IMR-90 (cell line): ENCODE results near the gene KRT38. TPM values are rescaled to one million over a fixed set of nuclear protein-coding genes. Genes with fewer than 3 reads are reported as not detected.

Experiments used
- ATAC-seq: fragments of 200-7000 bp; cut with Tn5 transposase; 2 replicates; pipeline ENCODE4 v1.9.1; 2020; ENCODE audit warnings: low read depth, mild to moderate bottlenecking, moderate library complexity
- BruUV-seq: library from RNA; stranded (reverse); fragments of 400-500 nt; replicated peaks from 2 replicates; lab custom pipeline; 2021; lab: Mats Ljungman, UMichigan
- CTCF ChIA-PET: fragments of 300-600 bp; formaldehyde crosslinking; extraction: SDS; loops from one replicate; lab custom pipeline; 2021; ENCODE audit warnings: antibody characterized with exemption; lab: Yijun Ruan, JAX
- POLR2A ChIA-PET: fragments of 300-600 bp; sonication (Branson Sonifier 250); formaldehyde crosslinking; loops from one replicate; lab custom pipeline; 2022; ENCODE audit warnings: antibody characterized with exemption; ENCODE audit not compliant: unreplicated experiment; lab: Charles Lee
- DNase-seq: peaks from one replicate; pipeline ENCODE4 v3.0.0; 2013
- H2AFZ ChIP-seq: replicated peaks from 2 replicates; pipeline ENCODE3; 2013; ENCODE audit warnings: low read length, mild to moderate bottlenecking; ENCODE audit not compliant: poor library complexity
- H2AK5ac ChIP-seq: 2 replicates; pipeline ENCODE4 v1.6.1; 2013; ENCODE audit warnings: low read depth, low read length, inconsistent platforms
- H2AK9ac ChIP-seq: replicated peaks from 2 replicates; pipeline ENCODE3; 2013; ENCODE audit warnings: mild to moderate bottlenecking, low read depth, low read length, moderate library complexity; ENCODE audit not compliant: poor library complexity
- H2BK120ac ChIP-seq: 2 replicates; pipeline ENCODE4 v1.6.1; 2013; ENCODE audit warnings: low read depth, low read length, inconsistent platforms
- H2BK15ac ChIP-seq: 3 replicates; pipeline ENCODE4 v1.6.1; 2013; ENCODE audit warnings: low read depth, low read length, inconsistent platforms
- H2BK20ac ChIP-seq: 2 replicates; pipeline ENCODE4 v1.6.1; 2013; ENCODE audit warnings: low read depth, mild to moderate bottlenecking, inconsistent platforms, low read length, moderate library complexity
- H2BK5ac ChIP-seq: 2 replicates; pipeline ENCODE4 v1.6.1; 2013; ENCODE audit warnings: mild to moderate bottlenecking, low read depth, low read length, inconsistent platforms; ENCODE audit not compliant: poor library complexity, severe bottlenecking
- H3K14ac ChIP-seq: replicated peaks from 2 replicates; pipeline ENCODE4 v1.6.1; 2013; ENCODE audit warnings: low read depth, low read length, inconsistent platforms
- H3K18ac ChIP-seq: 2 replicates; pipeline ENCODE4 v1.6.1; 2013; ENCODE audit warnings: low read depth, low read length, control low read depth
- H3K23ac ChIP-seq: 2 replicates; pipeline ENCODE4 v1.6.1; 2013; ENCODE audit warnings: low read depth, low read length, inconsistent platforms
- H3K27ac ChIP-seq: 2 replicates; pipeline ENCODE4 v1.5.1; 2013; ENCODE audit warnings: mild to moderate bottlenecking, control low read depth, low read length; ENCODE audit not compliant: insufficient read depth
- H3K27me3 ChIP-seq: 2 replicates; pipeline ENCODE4 v1.6.1; 2013; ENCODE audit warnings: low read length; ENCODE audit not compliant: control insufficient read depth, insufficient read depth
- H3K36me3 ChIP-seq: 2 replicates; pipeline ENCODE4 v1.6.1; 2013; ENCODE audit warnings: low read length, mixed read lengths; ENCODE audit not compliant: control insufficient read depth, insufficient read depth
- H3K4ac ChIP-seq: 2 replicates; pipeline ENCODE4 v1.6.1; 2013; ENCODE audit warnings: low read depth, low read length, inconsistent platforms
- H3K4me1 ChIP-seq: 2 replicates; pipeline ENCODE4 v1.6.1; 2013; ENCODE audit warnings: low read length, mixed read lengths; ENCODE audit not compliant: control insufficient read depth, insufficient read depth
- H3K4me2 ChIP-seq: 2 replicates; pipeline ENCODE4 v1.6.1; 2013; ENCODE audit warnings: low read depth, mild to moderate bottlenecking, control low read depth, low read length, moderate library complexity
- H3K4me3 ChIP-seq: 2 replicates; pipeline ENCODE4 v1.5.1; 2013; ENCODE audit warnings: low read depth, mild to moderate bottlenecking, control low read depth, low read length, moderate library complexity; ENCODE audit not compliant: insufficient read depth
- H3K56ac ChIP-seq: 2 replicates; pipeline ENCODE4 v1.6.1; 2013; ENCODE audit warnings: low read length, inconsistent platforms; ENCODE audit not compliant: insufficient read depth; ENCODE audit errors: extremely low read depth
- H3K79me1 ChIP-seq, 2 experiments: 2 replicates each; pipeline ENCODE4 v1.6.1; 2013; ENCODE audit warnings: low read length in 2 of 2, inconsistent platforms in 1 of 2, low read depth in 1 of 2
- H3K9ac ChIP-seq: 2 replicates; pipeline ENCODE4 v1.6.1; 2013; ENCODE audit warnings: low read depth, low read length, control low read depth
- H3K9me1 ChIP-seq: 2 replicates; pipeline ENCODE4 v1.6.1; 2013; ENCODE audit warnings: low read length, inconsistent platforms; ENCODE audit not compliant: insufficient read depth
- H3K9me3 ChIP-seq: 2 replicates; pipeline ENCODE4 v1.6.1; 2013; ENCODE audit warnings: low read length; ENCODE audit not compliant: control insufficient read depth, insufficient read depth
- H4K20me1 ChIP-seq: 2 replicates; pipeline ENCODE4 v1.6.1; 2013; ENCODE audit warnings: low read length, inconsistent platforms; ENCODE audit not compliant: insufficient read depth
- H4K5ac ChIP-seq: 2 replicates; pipeline ENCODE4 v1.6.1; 2013; ENCODE audit warnings: mild to moderate bottlenecking, low read depth, low read length, control low read depth
- H4K8ac ChIP-seq, 2 experiments: 2 replicates each; pipeline ENCODE4 v1.6.1; 2013; ENCODE audit warnings: low read depth in 2 of 2, low read length in 2 of 2, control low read depth in 1 of 2, inconsistent platforms in 1 of 2
- H4K91ac ChIP-seq: 2 replicates; pipeline ENCODE4 v1.6.1; 2013; ENCODE audit warnings: low read depth, low read length, inconsistent platforms; ENCODE audit not compliant: insufficient read depth
- CEBPB ChIP-seq: IDR thresholded peaks from 2 replicates; pipeline ENCODE4 v1.6.1; 2012; ENCODE audit warnings: low read depth, low read length, improper control_type of control experiment
- CHD1 ChIP-seq: IDR thresholded peaks from 2 replicates; pipeline ENCODE4 v1.6.1; 2012; ENCODE audit warnings: low read depth, low read length, improper control_type of control experiment
- ELK1 ChIP-seq: fragments of 150-350 bp; IDR thresholded peaks from 2 replicates; pipeline ENCODE4 v1.6.1; 2016; ENCODE audit warnings: low read depth, mild to moderate bottlenecking, low read length, moderate library complexity, borderline replicate concordance
- FOS ChIP-seq: fragments of 150-350 bp; IDR thresholded peaks from 2 replicates; pipeline ENCODE4 v1.6.1; 2016; ENCODE audit warnings: low read depth, low read length
- MAFK ChIP-seq: IDR thresholded peaks from 2 replicates; pipeline ENCODE4 v1.6.1; 2012; ENCODE audit warnings: low read depth, low read length, improper control_type of control experiment
- MAZ ChIP-seq: IDR thresholded peaks from 2 replicates; pipeline ENCODE4 v1.6.1; 2012; ENCODE audit warnings: low read depth, mild to moderate bottlenecking, low read length, improper control_type of control experiment, moderate library complexity, borderline replicate concordance
- MXI1 ChIP-seq: IDR thresholded peaks from 2 replicates; pipeline ENCODE4 v1.6.1; 2012; ENCODE audit warnings: low read depth, mild to moderate bottlenecking, low read length, moderate library complexity, borderline replicate concordance
- NFE2L2 ChIP-seq: fragments of 150-350 bp; IDR thresholded peaks from 2 replicates; pipeline ENCODE4 v1.6.1; 2016; ENCODE audit warnings: low read depth, mild to moderate bottlenecking, low read length
- POLR2A ChIP-seq: IDR thresholded peaks from 2 replicates; pipeline ENCODE4 v1.6.1; 2012; ENCODE audit warnings: mild to moderate bottlenecking, low read depth, low read length
- RAD21 ChIP-seq: IDR thresholded peaks from 2 replicates; pipeline ENCODE4 v1.6.1; 2012; ENCODE audit warnings: low read length, improper control_type of control experiment
- RCOR1 ChIP-seq: IDR thresholded peaks from 2 replicates; pipeline ENCODE4 v1.6.1; 2012; ENCODE audit warnings: mild to moderate bottlenecking, low read length, improper control_type of control experiment; ENCODE audit not compliant: insufficient replicate concordance
- RFX5 ChIP-seq: IDR thresholded peaks from 2 replicates; pipeline ENCODE4 v1.8.0; 2012; ENCODE audit warnings: low read depth, mild to moderate bottlenecking, low read length, moderate library complexity
- SMC3 ChIP-seq: fragments of 150-350 bp; IDR thresholded peaks from 2 replicates; pipeline ENCODE4 v1.6.1; 2016; ENCODE audit warnings: low read depth, mild to moderate bottlenecking, antibody characterized with exemption, low read length, moderate library complexity
- WGBS, 2 experiments: methylation state at CpG; one replicate each; pipeline versions ENCODE4 v1.1.5 to v1.1.7; 2013; ENCODE audit warnings: missing lambda C conversion rate in 2 of 2; ENCODE audit not compliant: insufficient read length in 1 of 2; ENCODE audit errors: extremely low coverage in 2 of 2; 5-methylcytosine and 5-hydroxymethylcytosine counted together
- dilution Hi-C: fragments of 300-500 bp; cut with HindIII; formaldehyde crosslinking; loops from one replicate; pipeline ENCODE4 v1.14.3; 2018; ENCODE audit warnings: low sequenced_read_pairs; ENCODE audit not compliant: unreplicated experiment
- in situ Hi-C: fragments of 300-500 bp; cut with MboI; formaldehyde crosslinking; loops from 3 replicates; pipeline ENCODE4 v1.14.3; 2019; ENCODE audit warnings: low sequenced_read_pairs, inconsistent platforms, mixed read lengths
- intact Hi-C: fragments of 100-400 bp; cut with micrococcal nuclease; formaldehyde crosslinking; loops from 2 replicates; pipeline ENCODE4 v1.10.0; 2022
- polyA plus RNA-seq, 3 experiments: library from polyadenylated mRNA; depleted of rRNA; stranded (reverse); fragments of >200 nt; gene quantifications; 2 replicates each; pipeline ENCODE4 v1.2.3, GENCODE V29; 2012; ENCODE audit warnings: low replicate concordance in 1 of 3
- total RNA-seq: library from RNA; depleted of rRNA; stranded (reverse); fragments of >200 nt; gene quantifications from 2 replicates; pipeline ENCODE4 v1.2.3, GENCODE V29; 2012
- TF ChIP-seq, protein P1 (sequence below): fragments of 150-350 bp; IDR thresholded peaks from 2 replicates; pipeline ENCODE4 v1.6.1; 2017; ENCODE audit warnings: mild to moderate bottlenecking, antibody characterized with exemption, low read length, low read depth
- TF ChIP-seq, protein P2 (sequence below): conservative IDR thresholded peaks from 2 replicates; pipeline ENCODE4 v1.5.1; 2012; ENCODE audit warnings: mild to moderate bottlenecking, low read depth, low read length, improper control_type of control experiment

The KRT38 gene
- total and polyA plus RNA-seq, 2 of the 4 experiments (the other 2 are of a cell fraction): 0.09 TPM; not detected in 1

DNA sequence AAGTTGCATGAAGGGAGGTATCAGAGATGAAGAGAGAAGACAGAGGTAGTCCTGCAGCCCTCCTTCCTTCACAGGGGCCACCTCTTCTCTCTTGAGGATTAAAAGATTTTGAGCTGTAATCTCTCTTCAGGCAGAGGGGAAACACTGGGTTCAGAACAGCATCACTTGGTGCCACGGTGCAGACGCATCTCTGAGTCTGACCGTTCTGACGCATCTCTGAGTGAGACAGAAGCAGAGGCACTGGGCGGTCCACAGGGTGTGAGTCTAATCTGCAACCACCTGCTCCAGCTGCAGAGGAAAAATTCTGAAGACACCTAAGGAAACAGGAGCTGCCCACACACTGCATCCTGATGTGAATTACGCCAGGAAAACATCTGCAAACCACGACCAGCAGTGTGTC is 11.1 kb downstream of the KRT38 start:
- H4K91ac ChIP-seq: no peak overlapping the region
- 85% methylated on average over 2 of the region's 7 CpGs; no CpG with 5 or more reads in 1 of the 2 experiments for WGBS, 2 experiments
- H3K14ac ChIP-seq: no peak overlapping the region
- H2BK5ac ChIP-seq: no peak overlapping the region
- H3K4me3 ChIP-seq: no peak overlapping the region
- no peaks in the 10 kb centered on the region for H3K9me1 ChIP-seq
- no peak overlapping the region for H3K4me2 ChIP-seq
- no peak overlapping the region for H3K18ac ChIP-seq
- ATAC-seq: no peak
- H2AK5ac ChIP-seq: no peak overlapping the region
- no peaks in the 10 kb centered on the region for H4K20me1 ChIP-seq
- H3K36me3 ChIP-seq: no peaks in the 10 kb centered on the region
- H2BK15ac ChIP-seq: no peak overlapping the region
- no peaks in the 10 kb centered on the region for H3K9me3 ChIP-seq
- intact Hi-C loops: no loop called here
- TF ChIP-seq RFX5 (no peak), RAD21 (no peak), MXI1 (no peak), POLR2A (no peak), NFE2L2 (no peak), RCOR1 (no peak), CHD1 (no peak), CEBPB (no peak), MAFK (no peak), MAZ (no peak), ELK1 (no peak), SMC3 (no peak), FOS (no peak)
- TF ChIP-seq, protein P1, sequence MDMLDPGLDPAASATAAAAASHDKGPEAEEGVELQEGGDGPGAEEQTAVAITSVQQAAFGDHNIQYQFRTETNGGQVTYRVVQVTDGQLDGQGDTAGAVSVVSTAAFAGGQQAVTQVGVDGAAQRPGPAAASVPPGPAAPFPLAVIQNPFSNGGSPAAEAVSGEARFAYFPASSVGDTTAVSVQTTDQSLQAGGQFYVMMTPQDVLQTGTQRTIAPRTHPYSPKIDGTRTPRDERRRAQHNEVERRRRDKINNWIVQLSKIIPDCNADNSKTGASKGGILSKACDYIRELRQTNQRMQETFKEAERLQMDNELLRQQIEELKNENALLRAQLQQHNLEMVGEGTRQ: no peak
- TF ChIP-seq, protein P2, sequence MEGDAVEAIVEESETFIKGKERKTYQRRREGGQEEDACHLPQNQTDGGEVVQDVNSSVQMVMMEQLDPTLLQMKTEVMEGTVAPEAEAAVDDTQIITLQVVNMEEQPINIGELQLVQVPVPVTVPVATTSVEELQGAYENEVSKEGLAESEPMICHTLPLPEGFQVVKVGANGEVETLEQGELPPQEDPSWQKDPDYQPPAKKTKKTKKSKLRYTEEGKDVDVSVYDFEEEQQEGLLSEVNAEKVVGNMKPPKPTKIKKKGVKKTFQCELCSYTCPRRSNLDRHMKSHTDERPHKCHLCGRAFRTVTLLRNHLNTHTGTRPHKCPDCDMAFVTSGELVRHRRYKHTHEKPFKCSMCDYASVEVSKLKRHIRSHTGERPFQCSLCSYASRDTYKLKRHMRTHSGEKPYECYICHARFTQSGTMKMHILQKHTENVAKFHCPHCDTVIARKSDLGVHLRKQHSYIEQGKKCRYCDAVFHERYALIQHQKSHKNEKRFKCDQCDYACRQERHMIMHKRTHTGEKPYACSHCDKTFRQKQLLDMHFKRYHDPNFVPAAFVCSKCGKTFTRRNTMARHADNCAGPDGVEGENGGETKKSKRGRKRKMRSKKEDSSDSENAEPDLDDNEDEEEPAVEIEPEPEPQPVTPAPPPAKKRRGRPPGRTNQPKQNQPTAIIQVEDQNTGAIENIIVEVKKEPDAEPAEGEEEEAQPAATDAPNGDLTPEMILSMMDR: no peak
- H3K4me1 ChIP-seq: peaks cover 2% of the 10 kb centered on the region; the same call in 1 of the 2 replicates
- H4K5ac ChIP-seq: no peak overlapping the region
- DNase-seq: no peak
- CTCF ChIA-PET: no interaction called here
- POLR2A ChIA-PET: no interaction called here
- H3K27me3 ChIP-seq: peaks cover 3% of the 10 kb centered on the region; the same call in 1 of the 2 replicates
- H3K56ac ChIP-seq: no peak overlapping the region
- H2AFZ ChIP-seq: no peak overlapping the region
- H3K79me1 ChIP-seq: no peaks in the 10 kb centered on the region
- H2BK120ac ChIP-seq: no peak overlapping the region
- H3K23ac ChIP-seq: no peak overlapping the region
- no peak overlapping the region for H3K4ac ChIP-seq
- H3K27ac ChIP-seq: no peak overlapping the region
- H2BK20ac ChIP-seq: no peak overlapping the region
- no TSS peak for BruUV-seq
- no peak overlapping the region for H4K8ac ChIP-seq
- H3K9ac ChIP-seq: no peak overlapping the region
- no peak overlapping the region for H2AK9ac ChIP-seq
- in situ Hi-C loops: no loop called here
- dilution Hi-C loops: no loop called here
